ENCODE measurements around the gene ARHGAP45. TPM values are rescaled to one million over a fixed set of nuclear protein-coding genes. Genes with fewer than 3 reads are reported as not detected.

Gene ARHGAP45
- polyA plus RNA-seq (2013, experiment 1 of 2): 6.9 TPM
- 7.4 TPM for polyA plus RNA-seq (2013, experiment 2 of 2)

- Histone ChIP-seq H4K8ac (ENCODE audit: low read depth, low read length) (peak within 1 kb of the TSS; percentile 72), H3K27me3 (ENCODE audit: control insufficient read depth in 3 of 3, insufficient read depth in 3 of 3, low read depth in 1 of 3, low read length in 3 of 3) (peaks cover 4 to 49% (median 46%) of the 10 kb centered on the region in 3 experiments), H3K36me3 (replicated peaks in 1 of 2; ENCODE audit: control insufficient read depth in 2 of 2, insufficient read depth in 2 of 2, low read length in 2 of 2) (no peaks in the 10 kb centered on the region), H2BK12ac (ENCODE audit: low read length) (peak within 1 kb of the TSS; percentile 73), H2AFZ (ENCODE audit: low read length) (peak within 1 kb of the TSS; percentile 88), H2AK5ac (ENCODE audit: low read depth, low read length) (peak within 1 kb of the TSS; percentile 97), H3K9me3 (replicated peaks in 1 of 2; ENCODE audit: control insufficient read depth in 2 of 2, insufficient read depth in 1 of 2, low read depth in 1 of 2, low read length in 2 of 2) (peaks cover 0 to 3% of the 10 kb centered on the region in 2 donors), H2BK120ac (ENCODE audit: low read depth, low read length) (peak within 1 kb of the TSS; percentile 72), H4K91ac (ENCODE audit: low read depth, low read length, poor library complexity) (peak within 1 kb of the TSS; percentile 53), H3K14ac (ENCODE audit: low read length) (peak within 1 kb of the TSS; percentile 97), H3K4ac (ENCODE audit: low read length) (no peak within 1 kb of the TSS), H3K9ac (ENCODE audit: low read depth, low read length, poor library complexity) (peak within 1 kb of the TSS; percentile 60), H3K4me1 (ENCODE audit: control insufficient read depth in 2 of 2, insufficient read depth in 1 of 2, low read depth in 1 of 2, low read length in 2 of 2) (peaks cover 8 to 12% of the 10 kb centered on the region in 2 donors), H3K23ac (ENCODE audit: low read depth, low read length, poor library complexity) (peak within 1 kb of the TSS; percentile 93), H3K4me2 (ENCODE audit: insufficient read depth, low read length, poor library complexity, severe bottlenecking) (peak within 1 kb of the TSS; percentile 73), H3K4me3 (ENCODE audit: low read length in 2 of 2) (peak within 1 kb of the TSS; percentile 33 to 72), H3K27ac (replicated peaks; ENCODE audit: low read length) (no peak within 1 kb of the TSS), H3K18ac (ENCODE audit: low read length) (peak within 1 kb of the TSS; percentile 97), H2BK5ac (ENCODE audit: low read length) (peak within 1 kb of the TSS; percentile 53), H3K79me1 (ENCODE audit: low read depth, low read length) (peaks cover 5% of the 10 kb centered on the region), H2BK15ac (ENCODE audit: low read length) (peak within 1 kb of the TSS; percentile 98)
- no CpG with 5 or more reads among the region's 61 CpGs for WGBS, 2 donors (ENCODE audit: extremely low coverage in 2 of 2, insufficient read length in 2 of 2, insufficient replicate concordance in 1 of 2)
- DNase-seq (ENCODE audit: low spot score): no peak
These were observed at the start of gene ARHGAP45 for GRCh38 chr19:1066748-1067340. ARHGAP45 (plus strand) TSS chr19:1067167; CDS start chr19:1067406, 239 bp downstream.

- Histone ChIP-seq H3K4me2 (ENCODE audit: insufficient read depth, low read length, poor library complexity, severe bottlenecking) (no peak overlapping the region), H4K8ac (ENCODE audit: low read depth, low read length) (no peak overlapping the region), H3K79me1 (ENCODE audit: low read depth, low read length) (peaks cover 59% of the 10 kb centered on the region), H3K27ac (replicated peaks; ENCODE audit: low read length) (no peak overlapping the region), H3K4ac (ENCODE audit: low read length) (no peak overlapping the region), H3K9ac (ENCODE audit: low read depth, low read length, poor library complexity) (no peak overlapping the region), H4K91ac (ENCODE audit: low read depth, low read length, poor library complexity) (no peak overlapping the region), H3K27me3 (ENCODE audit: control insufficient read depth in 3 of 3, insufficient read depth in 3 of 3, low read depth in 1 of 3, low read length in 3 of 3) (no peaks in the 10 kb centered on the region), H3K36me3 (replicated peaks in 1 of 2; ENCODE audit: control insufficient read depth in 2 of 2, insufficient read depth in 2 of 2, low read length in 2 of 2) (peaks cover 11 to 32% of the 10 kb centered on the region in 2 donors), H2BK15ac (ENCODE audit: low read length) (no peak overlapping the region), H3K4me3 (ENCODE audit: low read length in 2 of 2) (peak overlapping the region in 1 of 2 donors; percentile 0), H2AFZ (ENCODE audit: low read length) (no peak overlapping the region), H3K14ac (ENCODE audit: low read length) (no peak overlapping the region), H2BK120ac (ENCODE audit: low read depth, low read length) (no peak overlapping the region), H2AK5ac (ENCODE audit: low read depth, low read length) (no peak overlapping the region), H3K4me1 (ENCODE audit: control insufficient read depth in 2 of 2, insufficient read depth in 1 of 2, low read depth in 1 of 2, low read length in 2 of 2) (peaks cover 24 to 37% of the 10 kb centered on the region in 2 donors), H3K23ac (ENCODE audit: low read depth, low read length, poor library complexity) (peak overlapping the region; percentile 43), H3K9me3 (replicated peaks in 1 of 2; ENCODE audit: control insufficient read depth in 2 of 2, insufficient read depth in 1 of 2, low read depth in 1 of 2, low read length in 2 of 2) (no peaks in the 10 kb centered on the region), H2BK12ac (ENCODE audit: low read length) (no peak overlapping the region), H2BK5ac (ENCODE audit: low read length) (no peak overlapping the region), H3K18ac (ENCODE audit: low read length) (no peak overlapping the region)
- WGBS, 2 donors (ENCODE audit: extremely low coverage in 2 of 2, insufficient read length in 2 of 2, insufficient replicate concordance in 1 of 2): no CpG with 5 or more reads among the region's 9 CpGs
- no peak for DNase-seq (ENCODE audit: low spot score)
These were observed 49.1 kb upstream of the ARHGAP45 start for GRCh38 chr19:1017906-1018305.

- no peak overlapping the region for H2BK5ac ChIP-seq (ENCODE audit: low read length)
- no CpG with 5 or more reads among the region's 5 CpGs for WGBS, 2 donors (ENCODE audit: extremely low coverage in 2 of 2, insufficient read length in 2 of 2, insufficient replicate concordance in 1 of 2)
- no peak overlapping the region for H2BK12ac ChIP-seq (ENCODE audit: low read length)
- no peak overlapping the region for H2AFZ ChIP-seq (ENCODE audit: low read length)
- no peak overlapping the region for H2BK15ac ChIP-seq (ENCODE audit: low read length)
- H3K79me1 ChIP-seq (ENCODE audit: low read depth, low read length): peaks cover 55% of the 10 kb centered on the region
- no peak overlapping the region for H3K27ac ChIP-seq (replicated peaks; ENCODE audit: low read length)
- no peak overlapping the region for H2BK120ac ChIP-seq (ENCODE audit: low read depth, low read length)
- no peak overlapping the region for H3K4ac ChIP-seq (ENCODE audit: low read length)
- H3K36me3 ChIP-seq (replicated peaks in 1 of 2; ENCODE audit: control insufficient read depth in 2 of 2, insufficient read depth in 2 of 2, low read length in 2 of 2): peaks cover 6 to 27% of the 10 kb centered on the region in 2 donors
- no peak overlapping the region for H3K14ac ChIP-seq (ENCODE audit: low read length)
- no peak for DNase-seq (ENCODE audit: low spot score)
- no peak overlapping the region for H4K91ac ChIP-seq (ENCODE audit: low read depth, low read length, poor library complexity)
- H4K8ac ChIP-seq (ENCODE audit: low read depth, low read length): no peak overlapping the region
- peaks cover 24 to 37% of the 10 kb centered on the region in 2 donors for H3K4me1 ChIP-seq (ENCODE audit: control insufficient read depth in 2 of 2, insufficient read depth in 1 of 2, low read depth in 1 of 2, low read length in 2 of 2)
- H3K4me3 ChIP-seq (ENCODE audit: low read length in 2 of 2): peak overlapping the region in 1 of 2 donors; percentile 0
- H3K9me3 ChIP-seq (replicated peaks in 1 of 2; ENCODE audit: control insufficient read depth in 2 of 2, insufficient read depth in 1 of 2, low read depth in 1 of 2, low read length in 2 of 2): no peaks in the 10 kb centered on the region
- no peak overlapping the region for H3K18ac ChIP-seq (ENCODE audit: low read length)
- no peak overlapping the region for H3K23ac ChIP-seq (ENCODE audit: low read depth, low read length, poor library complexity)
- no peak overlapping the region for H3K4me2 ChIP-seq (ENCODE audit: insufficient read depth, low read length, poor library complexity, severe bottlenecking)
- H3K27me3 ChIP-seq (ENCODE audit: control insufficient read depth in 3 of 3, insufficient read depth in 3 of 3, low read depth in 1 of 3, low read length in 3 of 3): no peaks in the 10 kb centered on the region
- no peak overlapping the region for H2AK5ac ChIP-seq (ENCODE audit: low read depth, low read length)
- no peak overlapping the region for H3K9ac ChIP-seq (ENCODE audit: low read depth, low read length, poor library complexity)
These were observed 48.6 kb upstream of the ARHGAP45 start for GRCh38 chr19:1018393-1018792.

- no peak overlapping the region for H3K14ac ChIP-seq (ENCODE audit: low read length)
- H2BK5ac ChIP-seq (ENCODE audit: low read length): peak overlapping the region; percentile 0
- no peak overlapping the region for H2AK5ac ChIP-seq (ENCODE audit: low read depth, low read length)
- no peak overlapping the region for H3K4ac ChIP-seq (ENCODE audit: low read length)
- no peak overlapping the region for H2BK12ac ChIP-seq (ENCODE audit: low read length)
- peaks cover 2 to 20% of the 10 kb centered on the region in 2 donors for H3K36me3 ChIP-seq (replicated peaks in 1 of 2; ENCODE audit: control insufficient read depth in 2 of 2, insufficient read depth in 2 of 2, low read length in 2 of 2)
- no CpG with 5 or more reads among the region's 17 CpGs for WGBS, 2 donors (ENCODE audit: extremely low coverage in 2 of 2, insufficient read length in 2 of 2, insufficient replicate concordance in 1 of 2)
- no peak overlapping the region for H4K91ac ChIP-seq (ENCODE audit: low read depth, low read length, poor library complexity)
- DNase-seq (ENCODE audit: low spot score): no peak
- H3K79me1 ChIP-seq (ENCODE audit: low read depth, low read length): peaks cover 51% of the 10 kb centered on the region
- no peak overlapping the region for H3K27ac ChIP-seq (replicated peaks; ENCODE audit: low read length)
- no peak overlapping the region for H2BK120ac ChIP-seq (ENCODE audit: low read depth, low read length)
- no peak overlapping the region for H2AFZ ChIP-seq (ENCODE audit: low read length)
- H3K9me3 ChIP-seq (replicated peaks in 1 of 2; ENCODE audit: control insufficient read depth in 2 of 2, insufficient read depth in 1 of 2, low read depth in 1 of 2, low read length in 2 of 2): no peaks in the 10 kb centered on the region
- no peak overlapping the region for H3K18ac ChIP-seq (ENCODE audit: low read length)
- peak overlapping the region; percentile 94 for H3K23ac ChIP-seq (ENCODE audit: low read depth, low read length, poor library complexity)
- peak overlapping the region; percentile 98 for H3K9ac ChIP-seq (ENCODE audit: low read depth, low read length, poor library complexity)
- H3K27me3 ChIP-seq (ENCODE audit: control insufficient read depth in 3 of 3, insufficient read depth in 3 of 3, low read depth in 1 of 3, low read length in 3 of 3): no peaks in the 10 kb centered on the region
- peak overlapping the region; percentile 75 for H3K4me2 ChIP-seq (ENCODE audit: insufficient read depth, low read length, poor library complexity, severe bottlenecking)
- H4K8ac ChIP-seq (ENCODE audit: low read depth, low read length): peak overlapping the region; percentile 17
- H3K4me3 ChIP-seq (ENCODE audit: low read length in 2 of 2): peak overlapping the region; percentile 27 to 98
- no peak overlapping the region for H2BK15ac ChIP-seq (ENCODE audit: low read length)
- peaks cover 24 to 37% of the 10 kb centered on the region in 2 donors for H3K4me1 ChIP-seq (ENCODE audit: control insufficient read depth in 2 of 2, insufficient read depth in 1 of 2, low read depth in 1 of 2, low read length in 2 of 2)
These were observed 47.9 kb upstream of the ARHGAP45 start for GRCh38 chr19:1018932-1019615.
